Activated naive CD8-positive, alpha-beta T cell treated with anti-CD3 and anti-CD28 coated beads, Interleukin-2, amount 10 ng/mL, durations not matched to agents 7 days and 5 days (primary cell): ENCODE measurements around the gene NRBF2. TPM values are rescaled to one million over a fixed set of nuclear protein-coding genes. Genes with fewer than 3 reads are reported as not detected.

ENCODE experiments used
- ATAC-seq: fragments of 150-1000 bp; cut with Tn5 transposase; one replicate; pipeline ENCODE4 v1.10.0; 2021; ENCODE audit warnings: low read depth, moderate library complexity
- POLR2A ChIA-PET: fragments of 350-600 bp; sonication (Branson Sonifier 250); formaldehyde crosslinking; loops from one replicate; lab custom pipeline; 2021; ENCODE audit warnings: antibody characterized with exemption; lab: Charles Lee
- DNase-seq: peaks from one replicate; pipeline ENCODE4 v3.0.0; 2021
- H3K27ac Mint-ChIP-seq: one replicate; pipeline ENCODE4 v1.8.0; 2022; ENCODE audit warnings: mild to moderate bottlenecking, mixed read lengths
- H3K27me3 Mint-ChIP-seq: one replicate; pipeline ENCODE4 v1.8.0; 2022; ENCODE audit warnings: mild to moderate bottlenecking, moderate library complexity, mixed read lengths
- H3K36me3 Mint-ChIP-seq: one replicate; pipeline ENCODE4 v1.8.0; 2021; ENCODE audit warnings: mild to moderate bottlenecking, mixed read lengths
- H3K4me1 Mint-ChIP-seq: one replicate; pipeline ENCODE4 v1.8.0; 2021; ENCODE audit warnings: mixed read lengths
- H3K4me3 Mint-ChIP-seq: one replicate; pipeline ENCODE4 v1.8.0; 2022; ENCODE audit warnings: mild to moderate bottlenecking, moderate library complexity, mixed read lengths
- H3K9me3 Mint-ChIP-seq: one replicate; pipeline ENCODE4 v1.8.0; 2021; ENCODE audit warnings: mixed read lengths
- total RNA-seq, 2 experiments: library from RNA; stranded (reverse); gene quantifications; one replicate each; pipeline ENCODE4 v1.2.3, GENCODE V29; 2021

Gene NRBF2
- total RNA-seq, 2 experiments from 2014 or later, result 24.1 to 24.7 TPM

DNA sequence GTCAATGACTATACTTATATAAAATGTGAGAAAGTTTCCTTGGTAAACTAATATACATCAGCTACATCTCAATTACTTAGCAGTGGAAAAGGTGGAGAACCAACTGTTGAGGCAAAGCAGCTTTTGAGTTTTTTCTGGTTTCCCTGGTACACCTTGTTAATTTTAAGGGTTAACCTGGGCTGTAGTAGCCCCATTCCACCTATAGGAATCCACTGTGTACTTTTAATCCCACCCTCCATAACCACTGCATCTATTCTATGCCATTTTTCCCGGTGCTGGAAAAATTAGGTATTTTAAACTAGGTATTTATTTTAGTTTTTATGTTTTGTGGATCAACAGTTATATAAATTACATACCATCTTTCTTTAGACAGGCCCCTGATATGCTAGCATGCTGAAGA, 42.4 kb downstream of the NRBF2 start:
- POLR2A ChIA-PET, result no interaction called here
- H3K9me3 Mint-ChIP-seq, result no peaks in the 10 kb centered on the region
- no peaks in the 10 kb centered on the region for H3K27me3 Mint-ChIP-seq
- no peak overlapping the region for H3K4me3 Mint-ChIP-seq
- ATAC-seq (no peak), DNase-seq (no peak)
- peaks cover 41% of the 10 kb centered on the region for H3K4me1 Mint-ChIP-seq
- peaks cover 58% of the 10 kb centered on the region for H3K36me3 Mint-ChIP-seq
- peak overlapping the region; percentile 54 for H3K27ac Mint-ChIP-seq

- Mint-ChIP-seq H3K4me1 (peaks cover 2% of the 10 kb centered on the region), H3K27me3 (no peaks in the 10 kb centered on the region), H3K27ac (no peak overlapping the region), H3K4me3 (no peak overlapping the region), H3K36me3 (peaks cover 34% of the 10 kb centered on the region), H3K9me3 (no peaks in the 10 kb centered on the region)
- ATAC-seq (no peak), DNase-seq (no peak)
- POLR2A ChIA-PET, result no interaction called here
Measured at GRCh38 chr10:63192826-63193225, 59.7 kb downstream of the NRBF2 start.

DNA sequence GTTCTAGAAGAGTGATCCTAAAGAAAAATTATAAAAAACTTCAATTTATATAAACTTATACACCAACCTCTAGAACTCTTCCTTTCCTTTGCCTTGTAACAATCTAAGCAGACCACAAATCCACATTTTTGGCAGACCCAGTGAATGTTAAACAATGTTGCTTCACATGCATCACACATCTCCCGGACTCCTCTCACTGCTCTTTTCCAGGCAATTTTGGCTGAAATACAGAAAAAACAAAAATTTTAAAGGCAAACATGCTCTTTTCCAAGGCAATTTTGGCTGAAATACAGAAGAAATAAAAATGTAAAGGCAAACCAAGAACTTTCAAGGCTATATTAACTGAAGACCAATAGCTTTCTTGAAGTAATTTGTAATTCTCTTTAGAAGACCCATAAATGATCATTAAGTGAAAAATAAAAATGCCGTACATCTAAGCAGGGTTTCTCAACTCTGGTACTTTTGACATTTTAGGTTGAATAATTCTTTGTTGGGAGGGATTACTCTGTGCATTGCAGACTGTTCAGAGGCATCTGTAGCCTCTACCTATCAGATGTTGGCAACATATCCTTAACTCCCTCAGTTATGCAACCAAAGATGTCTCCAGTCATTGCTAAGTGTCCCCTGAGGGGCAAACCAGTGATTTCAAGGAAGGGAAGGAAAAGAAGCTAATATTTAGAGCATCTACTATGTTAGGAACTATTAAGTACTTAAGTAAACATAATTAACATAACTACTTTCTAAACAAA, 64.4 kb downstream of the NRBF2 start:
- DNase-seq (no peak), ATAC-seq (no peak)
- peaks cover 25% of the 10 kb centered on the region for H3K36me3 Mint-ChIP-seq
- H3K27me3 Mint-ChIP-seq, result no peaks in the 10 kb centered on the region
- peaks cover 5% of the 10 kb centered on the region for H3K4me1 Mint-ChIP-seq
- H3K4me3 Mint-ChIP-seq, result no peak overlapping the region
- no peaks in the 10 kb centered on the region for H3K9me3 Mint-ChIP-seq
- no peak overlapping the region for H3K27ac Mint-ChIP-seq
- POLR2A ChIA-PET, result no interaction called here

DNA sequence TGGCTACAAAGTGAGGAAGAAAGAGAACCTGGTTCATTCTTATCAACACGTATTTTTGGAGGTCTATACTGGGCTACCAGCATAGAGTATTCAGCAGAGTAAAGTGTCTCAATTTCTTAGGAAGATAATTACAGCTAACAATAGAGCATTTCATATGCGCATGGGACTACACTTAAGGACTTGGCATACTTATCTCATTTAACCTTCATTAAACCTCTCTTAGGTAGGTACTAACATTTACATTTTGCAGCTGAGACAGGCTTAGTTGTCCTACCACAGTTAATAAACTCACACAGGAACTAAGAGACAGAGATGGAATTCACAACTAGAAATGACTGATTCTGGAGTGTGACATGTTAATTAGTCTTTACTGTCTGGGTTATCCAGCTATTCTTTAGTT, 66.6 kb downstream of the NRBF2 start:
- no peaks in the 10 kb centered on the region for H3K27me3 Mint-ChIP-seq
- POLR2A ChIA-PET, result no interaction called here
- peaks cover 15% of the 10 kb centered on the region for H3K36me3 Mint-ChIP-seq
- no peak overlapping the region for H3K4me3 Mint-ChIP-seq
- ATAC-seq, result no peak
- no peak for DNase-seq
- H3K9me3 Mint-ChIP-seq, result no peaks in the 10 kb centered on the region
- peaks cover 13% of the 10 kb centered on the region for H3K4me1 Mint-ChIP-seq
- H3K27ac Mint-ChIP-seq, result no peak overlapping the region

- H3K27me3 Mint-ChIP-seq, result no peaks in the 10 kb centered on the region
- H3K9me3 Mint-ChIP-seq, result no peaks in the 10 kb centered on the region
- peaks cover 18% of the 10 kb centered on the region for H3K4me1 Mint-ChIP-seq
- DNase-seq, result no peak
- peaks cover 17% of the 10 kb centered on the region for H3K36me3 Mint-ChIP-seq
- ATAC-seq, result no peak
- POLR2A ChIA-PET, result interaction anchor here (1.0 kb wide), 1 partner anchor 430 kb away, joined by 3 read pairs; no protein-coding TSS in a partner anchor
- H3K27ac Mint-ChIP-seq, result no peak overlapping the region
- no peak overlapping the region for H3K4me3 Mint-ChIP-seq
Measured at GRCh38 chr10:63200431-63200830, 67.3 kb downstream of the NRBF2 start.

GRCh38 chr10:63201118-63201517, 68.0 kb downstream of the NRBF2 start:
- POLR2A ChIA-PET, result interaction anchor here (1.0 kb wide), 1 partner anchor 429 kb away, joined by 3 read pairs; no protein-coding TSS in a partner anchor
- ATAC-seq, result no peak
- Mint-ChIP-seq H3K27ac (no peak overlapping the region), H3K27me3 (no peaks in the 10 kb centered on the region), H3K36me3 (peaks cover 14% of the 10 kb centered on the region), H3K4me1 (peaks cover 22% of the 10 kb centered on the region), H3K4me3 (no peak overlapping the region), H3K9me3 (no peaks in the 10 kb centered on the region)
- DNase-seq, result no peak
